ENCODE measurements around the gene ARMH4.
A peak's percentile ranks its signal among the peaks of the same experiment; 100 is the strongest.

ARMH4 gene

DNA sequence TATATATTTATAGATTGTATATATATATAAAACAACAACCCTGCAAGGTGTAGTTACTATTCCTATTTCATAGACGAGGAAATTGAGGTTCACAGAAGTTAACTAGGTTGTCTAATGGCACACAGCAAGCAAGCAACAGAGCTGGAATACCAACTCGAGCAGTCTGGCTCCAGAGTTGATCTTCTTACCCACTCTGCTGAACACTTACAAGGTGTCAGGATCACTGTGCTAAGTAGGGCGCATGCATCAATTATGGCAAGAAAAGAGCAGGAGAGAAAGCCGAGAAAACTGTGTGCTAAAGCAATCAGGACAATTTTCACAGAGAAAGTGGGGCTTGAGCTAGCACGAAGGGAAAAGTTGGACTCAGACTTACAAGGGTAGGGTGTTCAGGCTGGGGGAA lies 15.9 kb upstream of the ARMH4 start:
- H3K9ac ChIP-seq (ENCODE audit: low read depth, low read length): no peak overlapping the region

DNA sequence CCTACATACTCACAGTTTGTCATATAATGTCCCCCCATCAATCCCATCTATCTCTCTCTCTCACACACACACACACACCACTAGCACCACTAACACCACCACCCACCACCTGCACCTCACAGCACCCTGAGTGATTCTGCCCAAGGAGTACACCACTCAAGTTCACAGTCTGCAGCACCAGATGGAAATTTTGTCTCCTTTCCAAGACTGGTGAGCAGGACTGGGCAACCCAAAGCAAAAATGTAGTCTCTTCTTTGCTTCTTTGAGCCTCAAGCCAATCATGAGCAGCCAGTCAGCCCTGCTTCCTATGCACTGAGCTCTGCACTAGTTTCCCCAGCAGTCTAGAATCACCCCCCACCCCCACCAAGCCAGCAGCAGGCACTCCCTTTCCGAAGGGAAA lies 15.0 kb upstream of the ARMH4 start:
- H3K27me3 ChIP-seq (ENCODE audit: control insufficient read depth, insufficient read depth, low read length): peaks cover 4% of the 10 kb centered on the region
- H3K4me1 ChIP-seq (ENCODE audit: control insufficient read depth, insufficient read depth, low read length): peaks cover 12% of the 10 kb centered on the region
- H3K9me3 ChIP-seq (replicated peaks; ENCODE audit: low read length): no peaks in the 10 kb centered on the region
- H3K36me3 ChIP-seq (ENCODE audit: insufficient read depth, low read length): no peaks in the 10 kb centered on the region
- H3K4me2 ChIP-seq (ENCODE audit: low read length): no peak overlapping the region
- no peak overlapping the region for H3K9ac ChIP-seq (ENCODE audit: low read depth, low read length)
- H3K4me3 ChIP-seq (ENCODE audit: low read length): no peak overlapping the region

More for the DNA sequence above, 15.9 kb upstream of the ARMH4 start:
- Histone ChIP-seq H3K9me3 (replicated peaks; ENCODE audit: low read length) (no peaks in the 10 kb centered on the region), H3K36me3 (ENCODE audit: insufficient read depth, low read length) (no peaks in the 10 kb centered on the region), H3K27me3 (ENCODE audit: control insufficient read depth, insufficient read depth, low read length) (peaks cover 4% of the 10 kb centered on the region), H3K4me3 (ENCODE audit: low read length) (no peak overlapping the region), H3K4me1 (ENCODE audit: control insufficient read depth, insufficient read depth, low read length) (peaks cover 12% of the 10 kb centered on the region), H3K4me2 (ENCODE audit: low read length) (no peak overlapping the region)

- Histone ChIP-seq H3K9ac (ENCODE audit: low read depth, low read length) (no peak overlapping the region), H3K9me3 (replicated peaks; ENCODE audit: low read length) (no peaks in the 10 kb centered on the region), H3K36me3 (ENCODE audit: insufficient read depth, low read length) (no peaks in the 10 kb centered on the region), H3K4me2 (ENCODE audit: low read length) (no peak overlapping the region), H3K4me1 (ENCODE audit: control insufficient read depth, insufficient read depth, low read length) (peaks cover 10% of the 10 kb centered on the region), H3K27me3 (ENCODE audit: control insufficient read depth, insufficient read depth, low read length) (peaks cover 4% of the 10 kb centered on the region), H3K4me3 (ENCODE audit: low read length) (no peak overlapping the region)
Observed at GRCh38 chr14:58166005-58166983, 14.3 kb upstream of the ARMH4 start.

DNA sequence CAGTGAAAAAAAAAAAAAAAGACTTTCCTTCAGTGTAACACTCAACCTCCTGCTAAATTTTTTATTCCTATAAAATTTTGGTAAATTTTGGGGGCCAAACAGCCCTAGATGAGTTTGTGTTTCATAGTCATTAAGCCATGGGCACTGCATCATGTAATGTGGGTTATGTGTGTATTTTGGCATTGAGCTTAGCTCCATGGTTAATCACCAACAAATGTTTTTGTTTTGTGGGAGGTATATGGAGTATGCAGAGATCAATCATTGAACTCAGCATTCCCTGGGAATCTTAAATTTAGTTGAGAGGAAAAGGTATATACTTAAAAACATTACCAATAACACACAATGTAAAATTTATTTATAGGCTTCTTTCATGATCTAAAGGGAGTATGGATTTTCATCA lies 8.5 kb upstream of the ARMH4 start:
- Histone ChIP-seq H3K4me3 (ENCODE audit: low read length) (no peak overlapping the region), H3K4me2 (ENCODE audit: low read length) (no peak overlapping the region), H3K4me1 (ENCODE audit: control insufficient read depth, insufficient read depth, low read length) (no peaks in the 10 kb centered on the region), H3K9me3 (replicated peaks; ENCODE audit: low read length) (no peaks in the 10 kb centered on the region), H3K9ac (ENCODE audit: low read depth, low read length) (no peak overlapping the region), H3K27me3 (ENCODE audit: control insufficient read depth, insufficient read depth, low read length) (peaks cover 11% of the 10 kb centered on the region), H3K36me3 (ENCODE audit: insufficient read depth, low read length) (no peaks in the 10 kb centered on the region)

- H3K27me3 ChIP-seq (ENCODE audit: control insufficient read depth, insufficient read depth, low read length): peaks cover 43% of the 10 kb centered on the region
- peak overlapping the region; percentile 64 for H3K9ac ChIP-seq (ENCODE audit: low read depth, low read length)
Observed at GRCh38 chr14:58151133-58152013, 640 bp downstream of the ARMH4 start.

GRCh38 chr14:58150243-58150805 lies 1.7 kb downstream of the ARMH4 start:
- no peaks in the 10 kb centered on the region for H3K9me3 ChIP-seq (replicated peaks; ENCODE audit: low read length)
- no peak overlapping the region for H3K4me3 ChIP-seq (ENCODE audit: low read length)
- H3K36me3 ChIP-seq (ENCODE audit: insufficient read depth, low read length): no peaks in the 10 kb centered on the region
- no peak overlapping the region for H3K9ac ChIP-seq (ENCODE audit: low read depth, low read length)
- H3K27me3 ChIP-seq (ENCODE audit: control insufficient read depth, insufficient read depth, low read length): peaks cover 53% of the 10 kb centered on the region
- H3K4me1 ChIP-seq (ENCODE audit: control insufficient read depth, insufficient read depth, low read length): peaks cover 6% of the 10 kb centered on the region
- no peak overlapping the region for H3K4me2 ChIP-seq (ENCODE audit: low read length)

More at GRCh38 chr14:58151133-58152013, 640 bp downstream of the ARMH4 start:
- Histone ChIP-seq H3K36me3 (ENCODE audit: insufficient read depth, low read length) (no peaks in the 10 kb centered on the region), H3K4me2 (ENCODE audit: low read length) (peak overlapping the region; percentile 94), H3K4me1 (ENCODE audit: control insufficient read depth, insufficient read depth, low read length) (peaks cover 6% of the 10 kb centered on the region), H3K4me3 (ENCODE audit: low read length) (peak overlapping the region; percentile 85), H3K9me3 (replicated peaks; ENCODE audit: low read length) (no peaks in the 10 kb centered on the region)

DNA sequence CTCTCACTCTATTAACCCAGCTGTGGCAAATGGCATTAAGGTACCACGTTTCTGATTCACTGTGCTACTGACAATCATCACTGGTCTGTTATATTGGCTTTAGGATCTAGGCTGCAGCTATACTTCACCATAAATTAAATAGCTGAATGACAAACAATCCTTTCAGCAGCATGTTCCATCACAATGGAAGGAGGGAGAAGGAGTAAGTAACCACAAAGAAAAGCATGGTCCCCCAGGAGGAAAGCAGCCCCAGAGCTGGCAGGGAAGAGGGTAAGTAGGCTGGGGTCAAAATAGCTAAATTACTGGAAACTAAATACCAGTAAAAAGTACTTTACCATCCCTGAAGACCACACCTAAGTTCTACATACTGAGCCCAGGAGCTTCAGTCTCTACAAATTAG lies 2.8 kb downstream of the ARMH4 start:
- Histone ChIP-seq H3K9me3 (replicated peaks; ENCODE audit: low read length) (no peaks in the 10 kb centered on the region), H3K4me3 (ENCODE audit: low read length) (no peak overlapping the region), H3K4me1 (ENCODE audit: control insufficient read depth, insufficient read depth, low read length) (peaks cover 6% of the 10 kb centered on the region), H3K36me3 (ENCODE audit: insufficient read depth, low read length) (no peaks in the 10 kb centered on the region), H3K4me2 (ENCODE audit: low read length) (no peak overlapping the region), H3K27me3 (ENCODE audit: control insufficient read depth, insufficient read depth, low read length) (peaks cover 53% of the 10 kb centered on the region), H3K9ac (ENCODE audit: low read depth, low read length) (no peak overlapping the region)

DNA sequence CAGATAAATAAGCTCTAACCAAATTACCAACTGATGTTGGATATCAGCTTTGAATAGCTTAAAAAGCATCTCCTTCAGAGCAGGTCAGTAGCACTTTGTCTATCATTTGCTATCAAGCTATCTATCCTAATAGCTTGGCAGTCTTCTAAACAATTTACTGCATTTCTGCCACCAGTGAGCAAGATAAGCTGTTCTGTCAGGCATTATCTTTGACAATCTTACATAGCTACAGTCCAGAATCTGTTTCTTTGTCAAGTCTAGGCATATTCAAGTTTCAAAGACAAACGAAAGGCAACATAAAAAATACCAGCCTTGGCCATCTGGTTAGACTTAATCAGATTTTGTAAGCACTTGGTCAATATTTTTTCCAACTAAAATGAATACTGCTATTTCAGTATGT lies 5.6 kb downstream of the ARMH4 start:
- Histone ChIP-seq H3K4me1 (ENCODE audit: control insufficient read depth, insufficient read depth, low read length) (no peaks in the 10 kb centered on the region), H3K9me3 (replicated peaks; ENCODE audit: low read length) (no peaks in the 10 kb centered on the region), H3K9ac (ENCODE audit: low read depth, low read length) (no peak overlapping the region), H3K4me2 (ENCODE audit: low read length) (no peak overlapping the region), H3K27me3 (ENCODE audit: control insufficient read depth, insufficient read depth, low read length) (peaks cover 53% of the 10 kb centered on the region), H3K36me3 (ENCODE audit: insufficient read depth, low read length) (no peaks in the 10 kb centered on the region), H3K4me3 (ENCODE audit: low read length) (no peak overlapping the region)

DNA sequence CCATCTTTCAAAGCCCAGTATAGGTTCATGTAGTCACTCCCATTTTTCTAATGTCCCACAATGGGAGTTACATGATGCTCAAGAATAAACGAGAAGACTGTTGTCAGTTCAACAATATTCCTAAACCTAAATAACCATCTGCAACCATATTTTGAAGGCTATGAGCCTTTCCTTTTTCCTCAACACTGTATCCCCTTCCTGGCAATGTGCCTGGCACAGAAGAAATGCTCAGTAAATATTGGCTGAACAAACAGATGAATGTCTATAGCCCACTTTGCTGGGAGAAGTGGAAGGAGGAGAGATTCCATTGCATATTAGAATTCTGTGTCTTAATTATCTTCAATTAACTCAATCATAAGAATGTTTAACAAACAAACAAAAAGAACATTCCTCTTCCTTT lies 6.1 kb downstream of the ARMH4 start:
- Histone ChIP-seq H3K4me1 (ENCODE audit: control insufficient read depth, insufficient read depth, low read length) (no peaks in the 10 kb centered on the region), H3K27me3 (ENCODE audit: control insufficient read depth, insufficient read depth, low read length) (peaks cover 51% of the 10 kb centered on the region), H3K4me2 (ENCODE audit: low read length) (no peak overlapping the region), H3K9ac (ENCODE audit: low read depth, low read length) (no peak overlapping the region), H3K4me3 (ENCODE audit: low read length) (no peak overlapping the region), H3K36me3 (ENCODE audit: insufficient read depth, low read length) (no peaks in the 10 kb centered on the region), H3K9me3 (replicated peaks; ENCODE audit: low read length) (no peaks in the 10 kb centered on the region)

DNA sequence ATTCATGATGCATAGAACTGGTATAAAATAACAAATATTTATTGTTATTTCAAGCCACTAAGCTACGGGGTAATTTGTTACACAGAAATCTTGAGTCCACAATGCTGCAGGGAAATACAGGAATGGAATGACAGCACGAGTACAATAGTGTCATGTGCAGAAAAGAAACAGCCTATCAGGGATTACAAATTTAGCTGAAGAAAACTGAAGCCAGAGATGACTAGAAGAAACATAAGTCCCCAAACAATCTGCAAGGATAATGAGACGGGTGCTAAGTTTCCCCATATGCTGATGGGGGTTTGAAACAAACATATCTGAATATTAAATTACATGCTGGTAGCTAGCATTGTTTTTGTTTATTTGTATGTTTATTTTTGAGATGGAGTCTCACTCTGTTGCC lies 8.9 kb downstream of the ARMH4 start:
- no peak overlapping the region for H3K4me3 ChIP-seq (ENCODE audit: low read length)
- H3K27me3 ChIP-seq (ENCODE audit: control insufficient read depth, insufficient read depth, low read length): peaks cover 23% of the 10 kb centered on the region
- H3K4me2 ChIP-seq (ENCODE audit: low read length): no peak overlapping the region
- no peaks in the 10 kb centered on the region for H3K36me3 ChIP-seq (ENCODE audit: insufficient read depth, low read length)
- no peaks in the 10 kb centered on the region for H3K9me3 ChIP-seq (replicated peaks; ENCODE audit: low read length)
- H3K4me1 ChIP-seq (ENCODE audit: control insufficient read depth, insufficient read depth, low read length): no peaks in the 10 kb centered on the region
- no peak overlapping the region for H3K9ac ChIP-seq (ENCODE audit: low read depth, low read length)

DNA sequence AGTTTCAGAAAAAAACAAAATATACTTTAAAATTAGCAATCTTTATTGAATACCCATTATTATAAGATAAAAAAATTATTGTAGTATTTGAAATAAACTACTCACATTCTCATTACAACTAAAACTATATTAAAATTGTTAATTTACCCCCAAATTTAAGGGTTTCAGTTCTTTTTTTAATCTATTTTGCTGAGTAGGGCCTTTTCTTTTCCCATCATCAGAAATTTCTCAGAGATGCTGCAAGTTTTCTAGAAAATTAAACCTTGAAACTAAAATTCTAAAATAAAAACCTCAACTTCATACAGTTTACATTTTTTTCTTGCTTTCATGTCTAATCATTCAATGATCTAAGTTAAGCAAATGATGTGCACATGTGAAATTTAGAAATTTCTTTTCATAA lies 10.1 kb downstream of the ARMH4 start:
- H3K4me2 ChIP-seq (ENCODE audit: low read length): no peak overlapping the region
- no peaks in the 10 kb centered on the region for H3K4me1 ChIP-seq (ENCODE audit: control insufficient read depth, insufficient read depth, low read length)
- H3K9ac ChIP-seq (ENCODE audit: low read depth, low read length): no peak overlapping the region
- no peak overlapping the region for H3K4me3 ChIP-seq (ENCODE audit: low read length)
- peaks cover 14% of the 10 kb centered on the region for H3K27me3 ChIP-seq (ENCODE audit: control insufficient read depth, insufficient read depth, low read length)
- no peaks in the 10 kb centered on the region for H3K9me3 ChIP-seq (replicated peaks; ENCODE audit: low read length)
- no peaks in the 10 kb centered on the region for H3K36me3 ChIP-seq (ENCODE audit: insufficient read depth, low read length)

Measured in skeletal muscle satellite cell (primary cell).